WTC11 (cell line): ENCODE data around the gene PAK3. TPM values are rescaled to one million over a fixed set of nuclear protein-coding genes. Genes with fewer than 3 reads are reported as not detected.

Experiments
- ATAC-seq: fragments of 200-7000 bp; cut with Tn5 transposase; 2 replicates; pipeline ENCODE4 v1.10.0; 2021; ENCODE audit warnings: mild to moderate bottlenecking, moderate library complexity
- CTCF ChIA-PET: fragments of 300-600 bp; sonication (Branson Sonifier 250); formaldehyde crosslinking; loops from one replicate; lab custom pipeline; 2021; ENCODE audit warnings: antibody characterized with exemption; lab: Charles Lee
- POLR2A ChIA-PET: fragments of 350-600 bp; sonication (Branson Sonifier 250); formaldehyde crosslinking; loops from one replicate; lab custom pipeline; 2021; ENCODE audit warnings: antibody characterized with exemption; lab: Charles Lee
- DNase-seq: peaks from one replicate; pipeline ENCODE4 v3.0.0; 2021; ENCODE audit warnings: low spot score
- H3K27ac Mint-ChIP-seq: 2 replicates; pipeline ENCODE4 v1.8.0; 2021; ENCODE audit warnings: mixed read lengths
- H3K27me3 Mint-ChIP-seq: 2 replicates; pipeline ENCODE4 v1.8.0; 2021; ENCODE audit warnings: low read depth, mild to moderate bottlenecking, moderate library complexity, mixed read lengths
- H3K36me3 Mint-ChIP-seq: 2 replicates; pipeline ENCODE4 v1.8.0; 2021; ENCODE audit warnings: mixed read lengths
- H3K4me1 Mint-ChIP-seq: 2 replicates; pipeline ENCODE4 v1.8.0; 2022; ENCODE audit warnings: mixed read lengths
- H3K4me3 Mint-ChIP-seq: 2 replicates; pipeline ENCODE4 v1.8.0; 2021; ENCODE audit warnings: mild to moderate bottlenecking, moderate library complexity, mixed read lengths
- H3K9me3 Mint-ChIP-seq: 2 replicates; pipeline ENCODE4 v1.8.0; 2021; ENCODE audit warnings: mixed read lengths
- AR ChIP-seq: fragments of 250-450 bp; sonication (Bioruptor Pico); IDR thresholded peaks from 2 replicates; pipeline ENCODE4 v1.9.0; 2021; ENCODE audit warnings: mild to moderate bottlenecking
- ELF4 ChIP-seq: sonication (generic); formaldehyde crosslinking; IDR thresholded peaks from 2 replicates; pipeline ENCODE4 v1.8.1; 2022; ENCODE audit warnings: low read depth, mild to moderate bottlenecking, moderate library complexity, missing genetic modification reagents
- ESRRA ChIP-seq: sonication (generic); formaldehyde crosslinking; IDR thresholded peaks from 2 replicates; pipeline ENCODE4 v1.8.1; 2022; ENCODE audit warnings: mild to moderate bottlenecking, missing genetic modification reagents, borderline replicate concordance
- FOXP1 ChIP-seq: sonication (generic); formaldehyde crosslinking; IDR thresholded peaks from 2 replicates; pipeline ENCODE4 v1.8.0; 2022; ENCODE audit warnings: missing genetic modification reagents, mild to moderate bottlenecking, moderate library complexity, borderline replicate concordance
- JAZF1 ChIP-seq: fragments of 250-450 bp; sonication (Bioruptor Pico); IDR thresholded peaks from 2 replicates; pipeline ENCODE4 v1.9.0; 2021; ENCODE audit warnings: moderate library complexity, mild to moderate bottlenecking, inconsistent platforms
- JUN ChIP-seq: sonication (generic); formaldehyde crosslinking; IDR thresholded peaks from 2 replicates; pipeline ENCODE4 v1.8.0; 2023; ENCODE audit warnings: mild to moderate bottlenecking, missing genetic modification reagents
- MXD4 ChIP-seq: fragments of 250-450 bp; sonication (Bioruptor Pico); IDR thresholded peaks from 2 replicates; pipeline ENCODE4 v1.8.0; 2021; ENCODE audit warnings: mild to moderate bottlenecking, moderate library complexity, borderline replicate concordance
- NFE2L1 ChIP-seq: sonication (generic); formaldehyde crosslinking; IDR thresholded peaks from 2 replicates; pipeline ENCODE4 v1.8.1; 2023; ENCODE audit warnings: missing genetic modification reagents
- OVOL2 ChIP-seq: fragments of 250-450 bp; sonication (Bioruptor Pico); IDR thresholded peaks from 2 replicates; pipeline ENCODE4 v1.9.0; 2021; ENCODE audit warnings: mild to moderate bottlenecking, borderline replicate concordance
- PRRX2 ChIP-seq: fragments of 250-450 bp; sonication (Bioruptor Pico); IDR thresholded peaks from 2 replicates; pipeline ENCODE4 v1.8.0; 2021; ENCODE audit warnings: mild to moderate bottlenecking
- RORB ChIP-seq: fragments of 250-450 bp; sonication (Bioruptor Pico); IDR thresholded peaks from 2 replicates; pipeline ENCODE4 v1.9.0; 2021; ENCODE audit warnings: mild to moderate bottlenecking
- ZNF121 ChIP-seq: sonication (generic); formaldehyde crosslinking; IDR thresholded peaks from 2 replicates; pipeline ENCODE4 v1.8.0; 2023; ENCODE audit warnings: missing genetic modification reagents
- ZNF263 ChIP-seq: sonication (generic); formaldehyde crosslinking; IDR thresholded peaks from 2 replicates; pipeline ENCODE4 v1.8.1; 2022; ENCODE audit warnings: low read depth, mild to moderate bottlenecking, moderate library complexity, missing genetic modification reagents
- ZNF423 ChIP-seq: fragments of 250-450 bp; sonication (Bioruptor Pico); IDR thresholded peaks from 2 replicates; pipeline ENCODE4 v2.1.2; 2022; ENCODE audit warnings: mild to moderate bottlenecking, moderate library complexity
- ZNF532 ChIP-seq: fragments of 250-450 bp; sonication (Bioruptor Pico); IDR thresholded peaks from 2 replicates; pipeline ENCODE4 v1.9.0; 2021; ENCODE audit warnings: mild to moderate bottlenecking, borderline replicate concordance
- ZNF671 ChIP-seq: fragments of 250-450 bp; sonication (Bioruptor Pico); IDR thresholded peaks from 2 replicates; pipeline ENCODE4 v1.8.0; 2021; ENCODE audit warnings: mild to moderate bottlenecking
- total RNA-seq: library from RNA; stranded (reverse); gene quantifications from 3 replicates; pipeline ENCODE4 v1.2.3, GENCODE V29; 2021
- TF ChIP-seq, protein P1 (sequence below): sonication (generic); formaldehyde crosslinking; IDR thresholded peaks from 2 replicates; pipeline ENCODE4 v1.8.1; 2022; ENCODE audit warnings: missing genetic modification reagents, borderline replicate concordance

The PAK3 gene
- total RNA-seq, 1 experiment from 2014 or later: 5.1 TPM

- no peaks in the 10 kb centered on the region for H3K4me1 Mint-ChIP-seq
- no peak overlapping the region for H3K4me3 Mint-ChIP-seq
- H3K9me3 Mint-ChIP-seq: no peaks in the 10 kb centered on the region
- no peaks in the 10 kb centered on the region; the same call in 1 of the 2 replicates for H3K27me3 Mint-ChIP-seq
- no peak overlapping the region for H3K27ac Mint-ChIP-seq
- no peak for TF ChIP-seq RORB (CRISPR knock-in tag)
- no peak for TF ChIP-seq ELF4
- no peak for TF ChIP-seq JUN
- no peak for TF ChIP-seq AR
- no peak for TF ChIP-seq PRRX2
- no peak for TF ChIP-seq ZNF263 (CRISPR knock-in tag)
- TF ChIP-seq JAZF1: no peak
- no peak for TF ChIP-seq FOXP1 (CRISPR knock-in tag)
- TF ChIP-seq ZNF121: no peak
- TF ChIP-seq, protein P1, sequence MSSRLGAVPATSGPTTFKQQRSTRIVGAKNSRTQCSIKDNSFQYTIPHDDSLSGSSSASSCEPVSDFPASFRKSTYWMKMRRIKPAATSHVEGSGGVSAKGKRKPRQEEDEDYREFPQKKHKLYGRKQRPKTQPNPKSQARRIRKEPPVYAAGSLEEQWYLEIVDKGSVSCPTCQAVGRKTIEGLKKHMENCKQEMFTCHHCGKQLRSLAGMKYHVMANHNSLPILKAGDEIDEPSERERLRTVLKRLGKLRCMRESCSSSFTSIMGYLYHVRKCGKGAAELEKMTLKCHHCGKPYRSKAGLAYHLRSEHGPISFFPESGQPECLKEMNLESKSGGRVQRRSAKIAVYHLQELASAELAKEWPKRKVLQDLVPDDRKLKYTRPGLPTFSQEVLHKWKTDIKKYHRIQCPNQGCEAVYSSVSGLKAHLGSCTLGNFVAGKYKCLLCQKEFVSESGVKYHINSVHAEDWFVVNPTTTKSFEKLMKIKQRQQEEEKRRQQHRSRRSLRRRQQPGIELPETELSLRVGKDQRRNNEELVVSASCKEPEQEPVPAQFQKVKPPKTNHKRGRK (CRISPR knock-in tag): no peak
- TF ChIP-seq ZNF423 (CRISPR knock-in tag): no peak
- TF ChIP-seq NFE2L1: no peak
- no peak for TF ChIP-seq MXD4 (CRISPR knock-in tag)
- no peak for TF ChIP-seq OVOL2 (CRISPR knock-in tag)
- H3K36me3 Mint-ChIP-seq: no peaks in the 10 kb centered on the region
- ChIA-PET POLR2A (no interaction called here), CTCF (no interaction called here)
- ATAC-seq (no peak), DNase-seq (no peak)
Observed at GRCh38 chrX:111131572-111131971, 35.6 kb downstream of the PAK3 start.

- no peak for ATAC-seq
- no peak overlapping the region for H3K27ac Mint-ChIP-seq
- TF ChIP-seq ESRRA (CRISPR knock-in tag): no peak
- no peak for TF ChIP-seq ZNF532 (CRISPR knock-in tag)
- no peak for TF ChIP-seq ZNF423 (CRISPR knock-in tag)
- TF ChIP-seq AR: no peak
- TF ChIP-seq ZNF671 (CRISPR knock-in tag): no peak
- no peak for TF ChIP-seq OVOL2 (CRISPR knock-in tag)
- TF ChIP-seq, all 79 proteins: peak for 0
- Mint-ChIP-seq H3K27me3 (no peaks in the 10 kb centered on the region; the same call in none of the 2 replicates), H3K9me3 (no peaks in the 10 kb centered on the region), H3K4me1 (0 out of 2 replicates have a peak, but pooled peaks cover under 1% of the 10 kb centered on the region), H3K36me3 (no peaks in the 10 kb centered on the region), H3K4me3 (no peak overlapping the region)
- ChIA-PET CTCF (no interaction called here), POLR2A (no interaction called here)
- DNase-seq: no peak
Observed at GRCh38 chrX:111133389-111133788, 37.4 kb downstream of the PAK3 start.
